Endodermal cell (in vitro differentiated cells): Measurements from ENCODE around the gene RAD9B. TPM values are rescaled to one million over a fixed set of nuclear protein-coding genes. Genes with fewer than 3 reads are reported as not detected.

Experiments
- DNase-seq: peaks from one replicate; pipeline ENCODE4 v3.0.0-alpha.2; 2017
- H3K27ac ChIP-seq: 2 replicates; pipeline ENCODE4 v1.5.1; 2013; ENCODE audit warnings: mild to moderate bottlenecking, low read depth, low read length, moderate library complexity
- H3K27me3 ChIP-seq: 2 replicates; pipeline ENCODE4 v1.6.1; 2013; ENCODE audit warnings: mild to moderate bottlenecking, low read length, moderate library complexity; ENCODE audit not compliant: insufficient read depth, control insufficient read depth, poor library complexity, severe bottlenecking
- H3K36me3 ChIP-seq: 2 replicates; pipeline ENCODE4 v1.7.0; 2013; ENCODE audit warnings: mild to moderate bottlenecking, low read length, moderate library complexity; ENCODE audit not compliant: control insufficient read depth, insufficient read depth
- H3K4me1 ChIP-seq: one replicate; pipeline ENCODE4 v1.7.0; 2013; ENCODE audit warnings: low read length; ENCODE audit not compliant: control insufficient read depth, insufficient read depth
- H3K4me3 ChIP-seq: 2 replicates; pipeline ENCODE4 v1.5.1; 2013; ENCODE audit warnings: mild to moderate bottlenecking, low read length, moderate library complexity
- H3K9ac ChIP-seq: 2 replicates; pipeline ENCODE4 v1.6.1; 2013; ENCODE audit warnings: mild to moderate bottlenecking, low read length, moderate library complexity; ENCODE audit not compliant: poor library complexity, severe bottlenecking; ENCODE audit errors: extremely low read depth
- H3K9me3 ChIP-seq: 2 replicates; pipeline ENCODE4 v1.6.1; 2013; ENCODE audit warnings: mild to moderate bottlenecking, low read length, moderate library complexity; ENCODE audit not compliant: control insufficient read depth
- H3K27ac Mint-ChIP-seq: 2 replicates; pipeline ENCODE4 v1.8.0; 2020; ENCODE audit warnings: mixed read lengths
- H3K27me3 Mint-ChIP-seq: 2 replicates; pipeline ENCODE4 v1.8.0; 2021; ENCODE audit warnings: mild to moderate bottlenecking, mixed read lengths; ENCODE audit not compliant: insufficient read depth
- H3K36me3 Mint-ChIP-seq: 2 replicates; pipeline ENCODE4 v1.8.0; 2020; ENCODE audit warnings: low read depth, mixed read lengths
- H3K4me1 Mint-ChIP-seq: 2 replicates; pipeline ENCODE4 v1.8.0; 2020; ENCODE audit warnings: mixed read lengths
- H3K4me3 Mint-ChIP-seq: 2 replicates; pipeline ENCODE4 v1.8.0; 2020; ENCODE audit warnings: mild to moderate bottlenecking, moderate library complexity, mixed read lengths
- H3K9me3 Mint-ChIP-seq: 2 replicates; pipeline ENCODE4 v1.8.0; 2020; ENCODE audit warnings: mild to moderate bottlenecking, mixed read lengths
- WGBS, 2 experiments: methylation state at CpG; one replicate each; pipeline versions ENCODE4 v1.1.5 to v1.1.7; 2013; ENCODE audit warnings: missing lambda C conversion rate in 2 of 2, mixed read lengths in 1 of 2; ENCODE audit not compliant: insufficient coverage in 1 of 2, insufficient read length in 1 of 2; 5-methylcytosine and 5-hydroxymethylcytosine counted together
- total RNA-seq, 2 donors: library from RNA; stranded (reverse); fragmentation: NEBNext Ultra II Directional in 1 of 2; extraction: Animal tissue kit (Norgen Biotek cat#: 25700) in 1 of 2; gene quantifications; 2 replicates in 1 of 2; 3 replicates in 1 of 2; pipeline ENCODE4 v1.2.1, GENCODE V29; 2021
- TF ChIP-seq, protein P1 (sequence below): fragments of 200-600 bp; sonication (generic); conservative IDR thresholded peaks from 2 replicates; pipeline ENCODE4 v1.5.0; 2021; ENCODE audit warnings: antibody characterized with exemption, mild to moderate bottlenecking

Gene RAD9B
- total RNA-seq, 2 donors from 2014 or later = 0.29 to 0.31 TPM

DNA sequence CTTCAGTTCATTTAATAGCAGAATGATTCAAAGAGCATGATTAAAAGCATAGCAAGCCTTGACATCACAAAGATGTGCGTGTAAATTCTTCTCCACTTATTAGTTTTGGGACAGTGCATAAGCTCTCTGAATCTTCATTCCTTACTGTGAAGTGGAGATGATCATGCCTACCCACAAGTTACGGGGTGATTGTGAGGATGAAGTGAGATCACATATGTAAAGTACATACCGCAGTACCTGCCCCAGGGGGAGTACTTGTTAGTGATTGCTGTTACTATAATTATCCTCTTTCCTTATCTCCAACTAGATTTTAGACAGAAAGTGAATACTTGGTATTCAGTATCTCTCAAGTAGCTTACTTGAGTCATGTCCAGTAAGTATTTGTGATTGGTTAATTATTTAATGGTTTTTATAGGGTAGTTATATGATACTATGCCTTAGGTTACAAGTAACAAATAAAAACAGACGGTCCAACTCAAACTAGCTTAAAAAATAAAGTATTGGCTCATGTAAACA, 6.0 kb downstream of the RAD9B start:
- H3K4me3 Mint-ChIP-seq = no peak overlapping the region
- no peaks in the 10 kb centered on the region for H3K4me1 ChIP-seq
- no peak overlapping the region for H3K4me3 ChIP-seq
- DNase-seq = no peak
- WGBS, 2 experiments = 100% methylated on average over 2 of the region's 4 CpGs
- H3K9me3 ChIP-seq = no peaks in the 10 kb centered on the region
- no peak overlapping the region for H3K27ac Mint-ChIP-seq
- no peaks in the 10 kb centered on the region for H3K4me1 Mint-ChIP-seq
- H3K27me3 Mint-ChIP-seq = peaks cover 9% of the 10 kb centered on the region
- no peak overlapping the region for H3K9ac ChIP-seq
- no peaks in the 10 kb centered on the region for H3K36me3 Mint-ChIP-seq
- peaks cover 2% of the 10 kb centered on the region for H3K9me3 Mint-ChIP-seq
- peaks cover 10% of the 10 kb centered on the region for H3K27me3 ChIP-seq
- H3K27ac ChIP-seq = no peak overlapping the region
- TF ChIP-seq, protein P1, sequence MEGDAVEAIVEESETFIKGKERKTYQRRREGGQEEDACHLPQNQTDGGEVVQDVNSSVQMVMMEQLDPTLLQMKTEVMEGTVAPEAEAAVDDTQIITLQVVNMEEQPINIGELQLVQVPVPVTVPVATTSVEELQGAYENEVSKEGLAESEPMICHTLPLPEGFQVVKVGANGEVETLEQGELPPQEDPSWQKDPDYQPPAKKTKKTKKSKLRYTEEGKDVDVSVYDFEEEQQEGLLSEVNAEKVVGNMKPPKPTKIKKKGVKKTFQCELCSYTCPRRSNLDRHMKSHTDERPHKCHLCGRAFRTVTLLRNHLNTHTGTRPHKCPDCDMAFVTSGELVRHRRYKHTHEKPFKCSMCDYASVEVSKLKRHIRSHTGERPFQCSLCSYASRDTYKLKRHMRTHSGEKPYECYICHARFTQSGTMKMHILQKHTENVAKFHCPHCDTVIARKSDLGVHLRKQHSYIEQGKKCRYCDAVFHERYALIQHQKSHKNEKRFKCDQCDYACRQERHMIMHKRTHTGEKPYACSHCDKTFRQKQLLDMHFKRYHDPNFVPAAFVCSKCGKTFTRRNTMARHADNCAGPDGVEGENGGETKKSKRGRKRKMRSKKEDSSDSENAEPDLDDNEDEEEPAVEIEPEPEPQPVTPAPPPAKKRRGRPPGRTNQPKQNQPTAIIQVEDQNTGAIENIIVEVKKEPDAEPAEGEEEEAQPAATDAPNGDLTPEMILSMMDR = no peak
- no peaks in the 10 kb centered on the region for H3K36me3 ChIP-seq

DNA sequence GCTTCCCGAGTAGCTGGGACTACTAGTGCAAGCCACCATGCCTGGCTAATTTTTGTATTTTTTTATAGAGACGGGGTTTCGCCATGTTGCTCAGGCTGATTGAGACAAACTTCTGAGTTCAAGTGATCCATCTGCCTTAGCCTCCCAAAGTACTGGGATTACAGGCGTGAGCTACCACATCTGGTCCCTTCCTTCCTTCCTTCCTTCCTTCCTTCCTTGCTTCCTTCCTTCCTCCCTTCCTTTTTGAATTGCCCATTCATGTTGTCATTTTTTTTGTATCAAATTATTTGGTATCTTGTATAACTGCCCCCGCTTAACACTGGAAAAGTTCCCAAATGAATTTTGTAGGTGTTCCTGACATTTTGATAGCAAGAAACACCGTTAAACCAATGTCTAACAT, 11.7 kb downstream of the RAD9B start:
- 84 to 94% methylated on average over 4 to 5 of the region's 6 CpGs for WGBS, 2 experiments
- Mint-ChIP-seq H3K4me3 (no peak overlapping the region), H3K9me3 (no peaks in the 10 kb centered on the region), H3K36me3 (no peaks in the 10 kb centered on the region), H3K4me1 (no peaks in the 10 kb centered on the region), H3K27ac (no peak overlapping the region), H3K27me3 (peaks cover 2% of the 10 kb centered on the region)
- H3K9me3 ChIP-seq = no peaks in the 10 kb centered on the region
- no peak for DNase-seq
- no peak overlapping the region for H3K4me3 ChIP-seq
- H3K36me3 ChIP-seq = no peaks in the 10 kb centered on the region
- H3K9ac ChIP-seq = no peak overlapping the region
- no peak overlapping the region for H3K27ac ChIP-seq
- no peaks in the 10 kb centered on the region for H3K4me1 ChIP-seq
- H3K27me3 ChIP-seq = peaks cover 10% of the 10 kb centered on the region
- TF ChIP-seq, protein P1 = no peak

DNA sequence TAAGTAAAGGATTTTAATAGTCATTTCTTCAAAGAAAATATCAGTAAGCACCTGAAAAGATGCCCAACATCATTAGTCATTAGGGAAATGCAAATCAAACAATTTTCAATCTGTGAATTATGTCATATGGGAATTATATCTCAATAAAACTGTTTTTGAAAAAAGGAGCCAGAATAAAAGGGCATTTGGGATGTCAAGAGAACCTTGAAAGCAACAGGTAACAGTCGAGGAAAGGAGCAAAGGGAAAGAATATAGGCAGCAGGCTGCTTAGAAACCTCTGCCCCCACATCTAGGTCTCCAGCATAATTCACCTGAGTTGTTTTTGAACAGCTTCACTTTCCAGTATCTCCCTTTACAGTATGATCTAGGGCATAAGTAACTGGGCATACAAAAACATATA, 12.2 kb downstream of the RAD9B start:
- no peak overlapping the region for H3K9ac ChIP-seq
- Mint-ChIP-seq H3K4me1 (no peaks in the 10 kb centered on the region), H3K9me3 (no peaks in the 10 kb centered on the region), H3K27ac (no peak overlapping the region), H3K36me3 (no peaks in the 10 kb centered on the region), H3K27me3 (peaks cover 2% of the 10 kb centered on the region), H3K4me3 (no peak overlapping the region)
- no peak overlapping the region for H3K27ac ChIP-seq
- no peak for DNase-seq
- no peak overlapping the region for H3K4me3 ChIP-seq
- peaks cover 10% of the 10 kb centered on the region for H3K27me3 ChIP-seq
- no peaks in the 10 kb centered on the region for H3K9me3 ChIP-seq
- H3K36me3 ChIP-seq = no peaks in the 10 kb centered on the region
- H3K4me1 ChIP-seq = no peaks in the 10 kb centered on the region
- TF ChIP-seq, protein P1 = no peak
- 77 to 88% methylated on average over 1 of the region's 1 CpG for WGBS, 2 experiments
